ENCODE results near the gene PRKCH.

DNA sequence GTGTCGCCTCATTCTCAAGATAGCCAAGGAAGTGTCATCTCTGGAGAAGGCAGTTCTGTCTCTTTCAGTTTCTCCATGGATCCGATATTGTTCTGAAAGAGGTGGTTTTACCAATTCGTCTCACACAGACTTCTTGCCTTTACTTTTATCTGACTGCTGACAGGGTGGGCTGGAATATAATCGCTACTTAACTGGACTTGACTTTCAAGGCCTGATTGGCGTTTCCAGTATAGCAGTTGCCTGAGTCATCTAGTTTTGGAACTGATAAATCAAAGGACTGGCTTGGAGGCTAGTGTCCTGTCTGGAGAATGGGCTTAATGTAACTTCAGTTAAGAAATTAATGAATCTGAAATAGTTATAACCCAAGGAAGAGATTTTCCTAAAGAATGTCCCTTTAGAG lies 21.6 kb downstream of the PRKCH start:
- TF ChIP-seq CTCF (conservative IDR thresholded peaks at IDR 0.05; ENCODE audit: low read length) (no peak), EZH2phosphoT487 (IDR thresholded peaks at IDR 0.05; ENCODE audit: borderline replicate concordance) (no peak)

Measured in Loucy (cell line).